Measurements from ENCODE around the gene SHROOM3. TPM values are rescaled to one million over a fixed set of nuclear protein-coding genes. Genes with fewer than 3 reads are reported as not detected.

The SHROOM3 gene
- total RNA-seq, 2 donors from 2014 or later, result 142 to 160 TPM

DNA sequence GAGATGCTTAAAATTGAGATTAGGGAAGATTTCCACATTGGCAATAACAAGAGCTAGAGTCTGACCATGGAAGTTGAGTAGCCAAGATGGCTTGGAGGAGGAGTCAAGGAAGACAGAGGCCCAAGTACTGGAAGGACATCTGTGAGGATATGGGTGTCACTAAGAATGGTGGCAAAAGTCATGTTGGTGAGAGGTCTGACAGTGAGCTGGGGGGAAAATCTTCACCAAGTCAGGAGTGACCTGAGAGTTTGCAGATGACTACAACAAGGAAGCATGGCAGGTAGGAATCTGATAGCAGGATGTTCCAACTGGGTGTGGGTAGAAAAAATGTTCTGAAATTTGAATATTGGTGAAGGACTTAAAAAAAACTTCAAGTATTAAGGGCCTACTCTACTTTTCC, 103.3 kb downstream of the SHROOM3 start:
- DNase-seq, result no peak
- intact Hi-C loops (cut with DNase I), result no loop called here
- Histone ChIP-seq H3K27ac (no peak overlapping the region), H3K9me3 (no peaks in the 10 kb centered on the region), H3K36me3 (no peaks in the 10 kb centered on the region), H3K27me3 (no peaks in the 10 kb centered on the region), H3K4me3 (no peak overlapping the region), H3K4me1 (no peaks in the 10 kb centered on the region), H3K9ac (ENCODE audit: low read depth in 2 of 2, low read length in 2 of 2) (no peak overlapping the region)
- TF ChIP-seq, protein P1, sequence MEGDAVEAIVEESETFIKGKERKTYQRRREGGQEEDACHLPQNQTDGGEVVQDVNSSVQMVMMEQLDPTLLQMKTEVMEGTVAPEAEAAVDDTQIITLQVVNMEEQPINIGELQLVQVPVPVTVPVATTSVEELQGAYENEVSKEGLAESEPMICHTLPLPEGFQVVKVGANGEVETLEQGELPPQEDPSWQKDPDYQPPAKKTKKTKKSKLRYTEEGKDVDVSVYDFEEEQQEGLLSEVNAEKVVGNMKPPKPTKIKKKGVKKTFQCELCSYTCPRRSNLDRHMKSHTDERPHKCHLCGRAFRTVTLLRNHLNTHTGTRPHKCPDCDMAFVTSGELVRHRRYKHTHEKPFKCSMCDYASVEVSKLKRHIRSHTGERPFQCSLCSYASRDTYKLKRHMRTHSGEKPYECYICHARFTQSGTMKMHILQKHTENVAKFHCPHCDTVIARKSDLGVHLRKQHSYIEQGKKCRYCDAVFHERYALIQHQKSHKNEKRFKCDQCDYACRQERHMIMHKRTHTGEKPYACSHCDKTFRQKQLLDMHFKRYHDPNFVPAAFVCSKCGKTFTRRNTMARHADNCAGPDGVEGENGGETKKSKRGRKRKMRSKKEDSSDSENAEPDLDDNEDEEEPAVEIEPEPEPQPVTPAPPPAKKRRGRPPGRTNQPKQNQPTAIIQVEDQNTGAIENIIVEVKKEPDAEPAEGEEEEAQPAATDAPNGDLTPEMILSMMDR (IDR thresholded peaks at IDR 0.05), result no peak

DNA sequence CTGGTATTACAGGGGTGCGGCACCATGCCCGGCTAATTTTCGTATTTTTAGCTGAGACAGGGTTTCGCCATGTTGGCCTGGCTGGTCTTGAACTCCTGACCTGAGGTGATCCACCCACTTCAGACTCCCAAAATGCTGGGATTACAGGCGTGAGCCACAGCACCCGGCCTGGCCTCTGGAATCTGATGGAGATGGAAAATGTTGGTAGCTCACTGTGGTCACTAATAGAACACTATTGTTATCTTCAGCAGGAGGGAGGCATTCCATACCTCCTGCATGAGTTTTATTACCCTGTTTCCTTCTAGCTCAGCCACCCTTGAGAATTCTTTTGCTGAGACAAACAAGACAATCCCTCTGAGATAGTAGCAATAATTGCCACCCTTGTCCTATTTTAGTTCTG, 105.0 kb downstream of the SHROOM3 start:
- Histone ChIP-seq H3K36me3 (no peaks in the 10 kb centered on the region), H3K27me3 (no peaks in the 10 kb centered on the region), H3K9me3 (no peaks in the 10 kb centered on the region), H3K9ac (ENCODE audit: low read depth in 2 of 2, low read length in 2 of 2) (no peak overlapping the region), H3K4me1 (no peaks in the 10 kb centered on the region), H3K27ac (no peak overlapping the region), H3K4me3 (no peak overlapping the region)
- intact Hi-C loops (cut with DNase I), result no loop called here
- no peak for DNase-seq
- TF ChIP-seq, protein P1 (IDR thresholded peaks at IDR 0.05), result no peak

DNA sequence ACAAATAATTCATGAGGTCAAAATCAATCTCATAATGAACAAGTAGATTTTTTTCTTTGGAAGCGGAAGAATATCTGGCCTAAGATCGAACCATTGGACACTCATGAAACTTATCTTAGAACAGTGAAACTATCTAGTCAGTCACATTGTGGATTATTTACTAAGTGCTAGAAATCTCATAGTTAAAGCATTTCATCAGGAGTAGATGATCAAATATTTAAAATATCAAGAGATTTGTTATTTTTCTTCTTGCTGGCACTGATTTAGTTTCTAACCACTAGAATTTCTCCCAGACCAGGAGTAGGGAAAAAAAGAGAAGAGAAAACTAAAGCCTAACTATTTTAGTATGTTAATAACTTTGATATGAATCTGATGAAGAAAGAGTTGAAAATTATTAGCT, 105.5 kb downstream of the SHROOM3 start:
- no peak overlapping the region for H3K27ac ChIP-seq

GRCh38 chr4:76543378-76543777, 108.3 kb downstream of the SHROOM3 start:
- no peaks in the 10 kb centered on the region for H3K27me3 ChIP-seq

More for the DNA sequence above, 105.5 kb downstream of the SHROOM3 start:
- intact Hi-C loops (cut with DNase I), result no loop called here
- Histone ChIP-seq H3K36me3 (no peaks in the 10 kb centered on the region), H3K9ac (ENCODE audit: low read depth in 2 of 2, low read length in 2 of 2) (no peak overlapping the region), H3K4me3 (no peak overlapping the region), H3K27me3 (no peaks in the 10 kb centered on the region), H3K9me3 (no peaks in the 10 kb centered on the region), H3K4me1 (no peaks in the 10 kb centered on the region)
- DNase-seq, result no peak
- TF ChIP-seq, protein P1 (IDR thresholded peaks at IDR 0.05), result no peak

DNA sequence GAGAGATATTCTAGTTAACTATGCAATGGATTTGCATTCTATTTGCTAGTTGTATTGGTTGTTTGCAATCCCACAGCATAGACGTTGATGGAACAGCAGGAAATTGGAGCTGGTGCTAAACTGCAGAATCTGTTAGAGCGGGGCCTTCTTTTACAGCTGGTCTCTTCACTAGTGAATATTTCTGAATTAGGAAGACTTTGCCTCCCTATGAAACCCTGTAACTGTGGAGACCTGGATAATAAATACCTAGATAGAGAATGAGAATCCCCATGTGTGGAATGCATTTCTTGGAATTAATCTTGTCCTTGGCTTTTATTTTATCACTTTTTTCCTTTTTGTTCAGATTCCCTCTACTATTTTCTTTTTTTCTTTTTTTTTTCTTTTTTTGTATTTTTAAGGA, 109.7 kb downstream of the SHROOM3 start:
- H3K27ac ChIP-seq, result no peak overlapping the region
- no peak overlapping the region for H3K4me3 ChIP-seq
- no peaks in the 10 kb centered on the region for H3K36me3 ChIP-seq
- H3K27me3 ChIP-seq, result no peaks in the 10 kb centered on the region
- no peak overlapping the region for H3K9ac ChIP-seq (ENCODE audit: low read depth in 2 of 2, low read length in 2 of 2)
- intact Hi-C loops (cut with DNase I), result no loop called here
- no peaks in the 10 kb centered on the region for H3K4me1 ChIP-seq
- TF ChIP-seq, protein P1 (IDR thresholded peaks at IDR 0.05), result no peak
- no peak for DNase-seq
- H3K9me3 ChIP-seq, result no peaks in the 10 kb centered on the region

More at GRCh38 chr4:76543378-76543777, 108.3 kb downstream of the SHROOM3 start:
- H3K9me3 ChIP-seq, result no peaks in the 10 kb centered on the region
- no peak for DNase-seq
- no peak overlapping the region for H3K4me3 ChIP-seq
- no peaks in the 10 kb centered on the region for H3K4me1 ChIP-seq
- no peak overlapping the region for H3K9ac ChIP-seq (ENCODE audit: low read depth in 2 of 2, low read length in 2 of 2)
- no peaks in the 10 kb centered on the region for H3K36me3 ChIP-seq
- no peak overlapping the region for H3K27ac ChIP-seq
- intact Hi-C loops (cut with DNase I), result no loop called here
- TF ChIP-seq, protein P1 (IDR thresholded peaks at IDR 0.05), result no peak

All from colonic mucosa (tissue), 4 donors.